ENCODE measurements around the gene NDUFV3.
"Not testable (repeated sequence)": the region's sequence is repeated elsewhere in the genome, so short reads cannot be mapped to it uniquely, and the experiment has no call there.

The NDUFV3 gene

DNA sequence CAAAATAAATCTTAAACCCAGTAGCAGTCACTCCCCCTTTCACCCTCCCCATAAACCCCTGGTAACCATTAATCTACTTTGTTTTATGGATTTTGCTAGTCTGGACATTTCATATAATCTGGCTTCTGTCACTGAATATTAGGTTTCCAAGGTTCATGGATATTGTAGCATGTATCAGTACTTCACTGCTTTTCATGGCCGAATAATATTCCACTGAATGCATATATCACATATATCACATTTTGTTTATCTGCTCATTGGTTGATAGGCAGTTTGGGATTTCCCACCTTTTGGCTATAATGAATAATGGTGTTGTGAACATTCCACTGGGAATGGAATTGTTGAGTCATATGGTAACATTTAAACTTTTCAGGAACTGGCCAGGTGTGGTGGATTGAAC lies 9.2 kb upstream of the NDUFV3 start:
- no peak for DNase-seq (ENCODE audit: low read depth in 2 of 2, low spot score in 1 of 2)

DNA sequence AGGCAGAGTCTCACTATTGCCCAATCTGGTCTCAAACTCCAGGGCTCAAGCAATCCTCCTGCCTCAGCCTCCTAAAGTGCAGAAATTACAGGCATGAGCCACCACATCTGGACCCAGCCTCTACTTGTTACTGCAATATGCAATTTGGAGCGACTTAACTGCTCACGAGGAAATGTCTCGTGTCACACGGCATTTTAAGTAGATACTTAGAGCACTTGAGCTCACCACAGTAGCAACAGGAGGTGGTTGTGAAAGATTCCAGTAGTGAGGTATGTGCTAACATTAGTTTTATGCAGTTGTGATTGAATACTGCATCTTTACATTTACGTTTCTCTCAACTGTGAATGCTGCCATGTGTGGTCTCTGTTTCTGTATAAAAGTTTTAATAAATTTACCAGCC lies 5.8 kb upstream of the NDUFV3 start:
- no peak for DNase-seq (ENCODE audit: low read depth in 2 of 2, low spot score in 1 of 2)

DNA sequence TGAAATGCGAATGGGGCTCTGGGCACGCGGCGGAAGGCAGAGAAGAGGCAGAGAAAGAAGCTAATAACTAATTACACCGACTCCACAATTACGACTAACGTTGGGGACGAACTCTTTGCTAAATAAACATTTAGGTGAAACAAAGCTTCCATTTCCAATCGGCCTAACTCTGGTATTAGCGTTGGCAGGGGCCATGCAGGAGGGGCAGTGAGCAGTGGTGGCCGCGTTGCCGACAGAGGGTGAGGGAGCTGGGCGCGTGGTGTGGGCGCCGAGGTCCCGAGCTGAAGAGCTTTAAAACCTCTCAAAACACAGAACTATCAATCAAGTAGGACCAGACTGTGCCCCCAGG lies 553 bp upstream of the NDUFV3 start:
- no peak for DNase-seq (ENCODE audit: low read depth in 2 of 2, low spot score in 1 of 2)

DNA sequence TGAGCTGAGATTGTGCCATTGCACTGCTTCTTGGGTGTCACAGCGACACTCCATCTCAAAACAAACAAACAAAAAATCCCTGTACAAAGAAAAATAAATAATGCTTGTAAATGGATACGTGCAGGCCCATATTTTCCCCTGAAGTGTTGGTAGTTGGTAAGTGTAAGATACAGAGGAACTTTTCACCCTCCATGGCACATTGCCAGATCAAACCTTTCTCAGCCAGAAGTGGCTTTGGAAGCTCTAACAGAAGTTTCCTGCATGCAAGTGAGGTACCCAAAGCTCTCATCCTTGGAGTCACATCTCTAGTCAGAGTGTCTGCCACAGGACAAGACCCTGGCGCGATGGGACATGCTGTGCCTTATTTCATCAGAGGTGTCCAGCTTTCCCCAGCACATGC lies 7.3 kb downstream of the NDUFV3 start:
- no peak for DNase-seq (ENCODE audit: low read depth in 2 of 2, low spot score in 1 of 2)

DNA sequence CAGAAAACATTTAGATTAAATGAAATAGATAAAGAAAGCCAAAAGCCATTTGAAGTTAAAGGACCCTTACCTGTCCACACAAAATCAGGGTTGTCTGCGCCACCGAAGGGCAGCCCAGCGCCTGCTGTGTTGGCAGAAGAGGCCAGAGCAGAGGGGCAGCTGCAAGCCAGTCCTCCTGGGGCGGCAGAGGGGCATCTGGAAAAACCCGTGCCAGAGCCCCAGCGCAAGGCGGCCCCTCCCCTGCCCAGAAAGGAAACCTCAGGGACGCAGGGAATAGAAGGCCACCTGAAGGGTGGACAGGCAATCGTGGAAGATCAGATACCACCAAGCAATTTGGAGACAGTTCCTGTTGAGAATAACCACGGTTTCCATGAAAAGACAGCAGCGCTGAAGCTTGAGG lies 10.7 kb downstream of the NDUFV3 start:
- DNase-seq (ENCODE audit: low read depth in 2 of 2, low spot score in 1 of 2), result no peak

DNA sequence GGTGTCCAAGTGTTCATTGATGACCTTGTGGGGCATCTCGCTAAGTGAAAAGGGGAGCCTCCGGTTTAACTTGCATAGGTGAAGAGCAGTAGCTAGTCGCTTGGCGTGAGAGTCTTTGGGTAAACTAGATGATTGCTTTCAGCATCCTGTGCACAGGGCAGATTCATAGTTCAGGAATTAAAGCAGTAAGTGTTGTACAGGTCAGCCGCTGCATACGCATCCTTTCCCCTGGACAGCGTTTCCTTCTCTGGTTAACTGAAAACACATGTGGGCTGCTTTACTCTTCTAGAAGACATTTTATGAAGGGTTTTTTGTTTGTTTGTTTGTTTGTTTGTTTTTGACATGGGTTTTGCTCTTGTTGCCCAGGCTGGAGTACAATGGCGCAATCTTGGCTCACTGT lies 12.1 kb downstream of the NDUFV3 start:
- no peak for DNase-seq (ENCODE audit: low read depth in 2 of 2, low spot score in 1 of 2)

DNA sequence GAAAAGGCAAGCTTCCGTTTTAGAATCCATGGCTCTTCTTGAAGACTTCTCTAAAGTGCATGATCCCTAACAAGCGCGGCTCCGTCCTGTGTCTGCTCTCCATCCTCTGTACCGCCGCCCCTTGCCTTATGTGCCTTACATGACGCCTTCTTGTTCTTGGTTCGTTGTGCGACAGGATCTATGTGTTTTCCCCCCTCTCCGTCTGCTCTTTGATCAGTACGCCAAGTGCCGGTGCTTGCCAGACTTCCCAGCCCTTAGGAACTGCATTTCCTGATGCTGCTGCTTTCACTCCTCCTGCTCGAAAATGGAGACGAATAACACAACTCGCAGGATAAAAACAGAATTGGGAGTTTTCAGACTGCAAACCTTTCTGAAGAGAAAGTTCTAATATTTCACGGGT lies 13.1 kb downstream of the NDUFV3 start:
- DNase-seq (ENCODE audit: low read depth in 2 of 2, low spot score in 1 of 2), result no peak

DNA sequence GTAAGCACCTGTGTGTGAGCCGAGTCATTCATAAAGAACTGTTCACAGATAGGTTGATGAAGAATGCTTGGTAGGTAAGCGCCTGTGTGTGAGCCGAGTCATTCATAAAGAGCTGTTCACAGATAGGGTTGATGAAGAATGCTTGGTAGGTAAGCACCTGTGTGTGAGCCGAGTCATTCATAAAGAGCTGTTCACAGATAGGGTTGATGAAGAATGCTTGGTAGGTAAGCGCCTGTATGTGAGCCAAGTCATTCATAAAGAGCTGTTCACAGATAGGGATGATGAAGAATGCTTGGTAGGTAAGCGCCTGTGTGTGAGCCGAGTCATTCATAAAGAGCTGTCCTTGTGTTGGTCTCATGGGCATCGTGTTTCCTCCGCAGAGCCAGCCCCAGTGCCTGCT lies 15.4 kb downstream of the NDUFV3 start:
- DNase-seq (ENCODE audit: low read depth in 2 of 2, low spot score in 1 of 2), result not testable (repeated sequence)

DNA sequence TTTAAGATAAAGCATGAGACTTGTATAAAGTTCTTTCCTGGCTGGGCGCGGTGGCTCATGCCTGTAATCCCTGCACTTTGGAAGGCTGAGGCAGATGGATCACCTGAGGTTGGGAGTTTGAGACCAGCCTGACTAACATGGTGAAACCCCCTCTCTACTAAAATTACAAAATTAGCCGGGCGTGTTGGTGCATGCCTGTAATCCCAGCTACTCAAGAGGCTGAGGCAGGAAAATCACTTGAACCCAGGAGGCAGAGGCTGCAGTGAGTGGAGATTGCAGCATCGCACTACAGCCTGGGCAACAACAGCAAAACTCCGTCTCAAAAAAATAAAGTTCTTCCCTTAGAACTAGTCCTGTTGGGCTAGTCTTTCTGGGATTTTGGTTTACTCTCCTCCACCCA lies 18.8 kb downstream of the NDUFV3 start:
- not testable (repeated sequence) for DNase-seq (ENCODE audit: low read depth in 2 of 2, low spot score in 1 of 2)

DNA sequence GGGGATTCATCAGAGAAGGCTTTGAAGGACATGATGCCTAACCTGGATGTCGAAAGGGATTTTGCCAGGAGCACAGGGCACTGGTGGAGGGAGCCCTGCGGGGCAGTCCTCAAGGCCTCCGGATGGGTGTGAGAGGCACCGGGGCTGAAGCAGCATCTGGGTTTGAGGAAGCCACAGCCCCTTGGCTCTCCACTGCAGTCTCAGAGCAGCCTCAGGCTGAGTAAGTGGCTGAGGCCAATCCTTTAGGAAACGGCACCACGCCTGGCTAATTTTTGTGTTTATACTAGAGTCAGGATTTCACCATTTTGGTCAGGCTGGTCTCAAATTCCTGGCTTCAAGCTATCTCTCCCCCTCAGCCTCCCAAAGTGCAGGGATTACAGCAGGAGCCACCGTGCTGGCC lies 20.4 kb downstream of the NDUFV3 start:
- no peak for DNase-seq (ENCODE audit: low read depth in 2 of 2, low spot score in 1 of 2)

DNA sequence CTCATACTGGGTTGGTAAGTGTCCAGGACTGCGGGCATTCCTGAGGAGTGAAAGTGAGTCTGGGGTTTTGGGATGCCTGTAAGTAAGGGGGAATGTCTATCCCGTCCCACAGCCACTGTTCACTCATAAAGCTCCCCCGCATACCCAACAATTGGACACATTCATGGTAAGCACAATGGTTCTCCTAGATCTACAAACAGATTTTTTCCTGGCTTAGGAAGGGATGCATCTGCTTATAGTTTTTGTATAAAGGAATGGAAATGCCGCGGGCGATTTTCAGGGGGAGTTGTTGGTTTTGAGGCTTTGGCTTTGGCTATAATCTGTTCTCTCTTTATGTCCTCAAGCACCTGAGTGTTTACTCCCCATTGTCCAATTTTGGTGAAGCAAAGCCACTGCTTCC lies 25.2 kb downstream of the NDUFV3 start:
- DNase-seq (ENCODE audit: low read depth in 2 of 2, low spot score in 1 of 2), result no peak

DNA sequence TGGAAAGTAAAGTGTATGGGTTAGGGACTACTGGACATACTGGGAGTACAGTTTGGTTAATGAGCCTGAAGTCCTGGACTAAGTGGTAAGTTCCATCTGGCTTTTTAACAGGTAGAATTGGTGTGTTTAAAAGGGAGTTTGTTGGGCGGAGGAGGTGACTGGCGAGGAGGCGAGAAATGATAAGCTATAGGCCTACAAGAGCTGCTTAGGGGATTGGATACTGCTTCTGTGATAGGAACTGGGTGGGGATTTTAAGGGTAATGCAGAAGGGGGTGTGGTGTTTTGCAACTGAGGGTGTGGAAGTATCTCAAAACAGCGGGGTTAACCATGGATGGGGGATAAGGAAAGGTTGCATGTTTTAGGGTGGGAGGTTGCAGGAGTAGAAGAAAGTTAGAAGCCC lies 28.8 kb downstream of the NDUFV3 start:
- DNase-seq (ENCODE audit: low read depth in 2 of 2, low spot score in 1 of 2), result no peak

DNA sequence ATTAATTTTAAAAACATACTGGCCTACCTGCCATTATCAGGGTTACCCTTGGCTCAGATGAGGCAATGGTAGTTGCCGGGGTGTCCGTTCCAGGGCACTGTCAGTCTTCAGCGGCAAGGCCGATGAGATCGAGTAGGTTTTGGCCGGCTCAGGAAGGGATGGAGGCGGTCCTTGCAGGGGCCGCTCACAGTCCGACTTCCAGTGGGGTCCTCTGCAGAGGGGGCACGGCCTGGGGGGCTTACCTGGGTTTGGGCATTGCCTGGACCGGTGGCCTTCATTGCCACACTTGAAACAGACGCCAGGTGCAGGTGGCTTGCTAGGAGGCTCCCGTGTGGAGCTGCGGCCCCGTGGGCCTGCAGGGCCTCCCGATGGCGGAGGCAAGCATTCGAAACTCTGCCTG lies 29.8 kb downstream of the NDUFV3 start:
- DNase-seq (ENCODE audit: low read depth in 2 of 2, low spot score in 1 of 2), result no peak

DNA sequence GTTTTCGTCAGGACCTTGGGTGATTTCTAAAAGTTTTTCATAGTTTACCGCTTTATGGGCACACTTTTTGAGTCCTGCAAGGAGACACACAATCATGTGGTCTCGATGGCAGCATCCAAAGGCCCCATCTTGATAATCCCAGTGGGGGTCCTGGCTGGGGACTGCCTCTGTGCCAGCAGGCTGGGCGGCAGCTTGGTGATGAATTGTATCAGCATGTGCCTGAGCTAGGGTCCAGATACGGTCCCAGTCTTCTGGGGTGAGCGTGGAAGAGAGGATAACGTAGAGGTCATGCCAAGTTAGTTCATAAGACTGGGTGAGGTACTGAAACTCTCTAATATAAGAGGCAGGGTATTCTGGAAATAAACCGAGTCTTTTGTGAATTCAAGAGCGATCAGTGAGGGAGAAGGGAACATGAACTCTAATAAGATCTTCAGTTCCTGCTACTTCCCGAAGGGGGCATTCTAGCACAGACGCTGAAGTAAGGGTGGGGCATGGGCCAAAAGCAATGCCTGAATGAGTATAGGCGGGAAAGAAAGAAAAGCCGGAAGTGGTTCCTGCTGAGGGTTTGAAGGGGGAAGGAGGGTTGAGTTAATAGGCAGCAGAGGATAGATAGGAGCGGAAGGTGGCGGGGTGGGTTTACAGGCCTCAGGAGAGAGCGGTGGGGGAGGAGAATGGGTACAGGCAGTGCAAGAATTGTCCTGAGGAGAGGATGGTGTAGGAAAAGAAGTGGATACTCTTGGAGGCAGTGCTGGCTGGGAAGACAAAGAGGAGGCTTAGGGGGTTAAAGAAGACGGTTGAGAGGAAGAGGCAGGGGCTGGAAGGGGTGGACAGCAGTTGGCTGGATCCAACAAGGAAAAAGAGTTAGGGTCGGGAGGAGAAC lies 30.7 kb downstream of the NDUFV3 start:
- peak; percentile 26 to 27 for DNase-seq (ENCODE audit: low read depth in 2 of 2, low spot score in 1 of 2)

DNA sequence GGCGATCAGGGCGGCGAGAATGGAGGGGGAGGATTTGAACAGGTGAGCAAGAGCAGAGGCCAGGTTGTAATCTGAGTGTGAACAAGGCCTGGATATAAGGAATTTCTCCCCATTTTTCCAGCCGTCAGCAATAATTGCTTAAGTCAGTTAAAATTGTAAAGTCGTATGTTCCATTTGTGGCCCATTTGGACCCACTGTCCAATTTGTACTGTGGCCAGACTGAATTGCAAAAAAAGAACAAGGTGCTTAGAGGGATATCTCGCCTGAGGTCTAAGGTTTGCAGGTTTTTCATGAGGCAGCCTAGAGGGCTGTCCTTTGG lies 31.3 kb downstream of the NDUFV3 start:
- DNase-seq (ENCODE audit: low read depth in 2 of 2, low spot score in 1 of 2), result no peak

DNA sequence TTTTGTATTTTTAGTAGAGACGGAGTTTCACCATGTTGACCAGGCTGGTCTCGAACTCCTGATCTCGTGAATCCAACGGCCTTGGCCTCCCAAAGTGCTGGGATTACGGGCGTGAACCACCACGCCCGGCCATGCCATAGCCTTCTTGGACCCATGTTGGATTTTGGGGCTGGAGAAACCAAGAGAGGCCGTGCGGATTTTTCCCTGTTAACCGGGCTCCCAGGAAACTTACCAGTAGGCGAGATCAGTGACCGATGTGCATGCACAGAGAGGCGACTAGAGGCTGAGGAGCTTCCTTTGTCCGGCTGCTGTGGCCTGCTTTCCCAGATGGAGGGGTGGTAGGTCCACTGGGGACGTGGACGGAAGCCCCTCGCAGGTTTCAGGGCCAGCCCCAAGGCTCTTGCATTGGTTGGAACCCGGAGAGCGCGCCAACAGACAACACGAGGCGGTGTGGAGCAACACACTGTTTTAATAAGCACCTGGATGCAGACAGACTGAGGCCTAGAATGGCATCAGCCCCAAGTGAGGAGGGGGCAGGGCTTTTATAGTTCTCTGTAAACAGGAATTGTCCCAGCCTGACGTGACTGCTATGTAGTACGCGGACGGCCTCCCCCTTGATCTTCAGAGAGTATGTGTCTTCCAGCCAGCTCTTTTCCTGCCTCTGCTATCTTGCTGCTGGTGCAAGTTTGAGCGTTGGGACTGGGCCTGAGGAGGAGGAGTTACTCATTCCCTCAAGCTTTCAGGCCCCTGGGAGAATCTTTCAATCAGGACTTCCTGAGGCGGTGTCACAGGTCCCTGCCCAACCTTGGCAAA lies 32.2 kb downstream of the NDUFV3 start, which contains the start of gene ERVH48-1:
Gene ERVH48-1 (minus strand): TSS at position 517 of the 813 bp plus-strand sequence. CDS start 6,624 bp downstream, outside the sequence.
- no peak for DNase-seq (ENCODE audit: low read depth in 2 of 2, low spot score in 1 of 2)

DNA sequence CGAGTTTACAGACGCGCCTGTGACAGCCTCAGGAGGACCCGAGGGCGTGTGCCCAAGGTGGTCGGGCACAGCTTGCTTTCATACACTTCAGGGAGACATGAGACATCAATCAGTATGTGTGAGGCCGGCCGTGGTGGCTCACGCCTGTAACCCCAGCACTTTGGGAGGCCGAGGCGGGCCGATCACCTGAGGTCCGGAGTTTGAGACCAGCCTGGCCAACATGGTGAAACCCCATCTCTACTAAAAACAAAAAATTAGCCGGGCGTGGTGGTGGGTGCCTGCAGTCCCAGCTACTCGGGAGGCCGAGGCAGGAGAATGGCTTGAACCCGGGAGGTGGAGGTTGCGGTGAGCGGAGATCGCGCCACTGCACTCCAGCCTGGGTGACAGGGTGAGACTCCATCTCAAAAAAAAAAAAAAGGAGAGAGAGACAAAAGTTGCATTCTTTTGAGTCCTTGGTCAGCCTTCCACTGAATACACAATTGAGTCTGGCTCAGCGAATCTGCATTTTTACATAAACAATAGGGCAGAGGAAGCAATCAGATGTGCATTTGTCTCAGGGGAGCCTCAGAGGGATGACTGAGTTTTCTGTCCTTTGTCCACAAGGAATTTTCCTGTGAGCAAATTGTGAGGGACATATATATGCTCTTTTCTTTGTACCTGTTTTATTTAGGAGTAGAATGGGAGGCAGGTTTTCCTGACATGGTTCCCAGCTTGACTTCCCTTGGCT lies 34.5 kb downstream of the NDUFV3 start:
- DNase-seq (ENCODE audit: low read depth in 2 of 2, low spot score in 1 of 2), result not testable (repeated sequence)

DNA sequence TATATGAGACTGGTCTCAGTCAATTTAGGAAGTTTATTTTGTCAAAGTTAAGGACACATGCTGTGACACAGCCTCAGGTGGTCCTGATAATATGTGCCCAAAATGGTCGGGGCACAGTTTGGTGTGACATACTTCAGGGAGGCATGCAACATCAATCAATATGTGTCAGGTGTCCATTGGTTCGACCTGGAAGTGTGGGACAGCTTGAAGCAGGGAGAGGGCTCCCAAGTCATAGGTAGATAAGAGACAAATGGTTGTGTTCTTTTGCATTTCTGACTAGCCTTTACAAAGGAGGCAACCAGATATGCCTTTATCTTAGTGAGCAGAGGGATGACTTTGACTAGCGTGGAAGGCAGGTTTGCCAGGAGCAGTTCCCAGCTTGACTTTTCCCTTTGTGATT lies 36.9 kb downstream of the NDUFV3 start:
- no peak for DNase-seq (ENCODE audit: low read depth in 2 of 2, low spot score in 1 of 2)

DNA sequence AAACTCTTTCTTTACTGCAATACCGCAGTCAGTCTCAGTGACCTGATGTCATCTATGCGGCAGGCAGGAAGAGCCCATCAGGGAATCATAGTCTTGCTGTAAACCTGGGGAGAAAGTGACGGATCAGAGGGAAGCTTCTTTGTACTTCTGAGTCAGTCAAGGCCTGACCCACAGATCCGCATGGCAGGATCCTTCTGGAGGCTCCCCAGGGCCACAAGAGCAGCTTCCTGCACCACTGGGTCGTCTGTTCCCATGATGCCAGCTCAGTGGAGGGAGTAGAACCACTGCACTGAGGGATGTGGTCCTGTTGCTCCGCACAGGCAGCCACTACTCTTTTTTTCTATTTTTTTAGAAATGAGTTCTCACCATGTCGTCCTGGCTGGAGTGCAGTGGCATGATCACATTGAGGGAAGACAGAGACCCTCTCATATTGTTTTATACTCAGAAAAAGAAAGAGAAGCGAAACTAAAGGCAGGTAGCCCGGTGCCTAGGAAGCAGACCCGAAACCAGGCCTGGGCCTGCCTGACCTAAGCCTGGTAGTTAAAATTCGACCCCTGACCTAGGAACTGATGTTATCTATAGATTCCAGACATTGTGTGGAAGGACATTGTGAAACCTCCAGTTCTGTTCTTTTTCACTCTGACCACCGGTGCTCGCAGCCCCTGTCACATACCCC lies 38.6 kb downstream of the NDUFV3 start:
- DNase-seq (ENCODE audit: low read depth in 2 of 2, low spot score in 1 of 2), result no peak

DNA sequence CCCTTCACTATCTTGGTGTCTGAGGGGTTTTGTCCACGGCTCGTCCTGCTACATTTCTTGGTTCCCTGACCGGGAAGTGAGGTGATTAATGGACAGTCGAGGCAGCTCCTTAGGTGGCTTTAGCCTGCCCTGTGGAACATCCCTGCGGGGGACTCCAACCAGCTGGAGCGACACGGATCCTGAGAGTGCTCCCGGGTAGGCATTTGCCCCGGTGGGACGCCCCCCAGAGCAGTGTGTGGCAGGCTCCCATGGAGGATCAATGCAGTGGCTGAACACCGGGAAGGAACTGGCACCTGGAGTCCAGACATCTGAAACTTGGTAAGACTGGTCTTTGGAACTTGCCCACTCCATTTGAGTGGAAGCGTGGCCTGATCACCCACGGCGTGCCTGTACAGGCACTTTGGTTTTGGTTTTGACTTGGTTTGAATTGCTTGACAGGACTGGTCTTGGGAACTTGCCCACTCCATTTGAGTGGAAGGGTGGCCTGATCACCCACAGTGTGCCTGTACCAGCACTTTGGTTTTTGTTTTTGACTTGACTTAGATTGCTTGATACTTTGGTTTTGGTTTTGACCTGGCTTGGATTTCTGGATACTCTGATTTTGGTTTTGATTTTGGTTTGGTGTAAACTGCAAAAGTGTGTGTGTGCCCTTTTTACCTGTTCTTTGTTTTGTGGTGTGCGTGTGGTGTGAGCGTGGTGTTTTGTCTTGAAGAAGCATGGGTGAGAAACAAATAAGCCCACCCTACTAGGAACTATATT lies 39.4 kb downstream of the NDUFV3 start:
- DNase-seq (ENCODE audit: low read depth in 2 of 2, low spot score in 1 of 2), result not testable (repeated sequence)

Data from stimulated activated CD8-positive, alpha-beta memory T cell treated with anti-CD3 and anti-CD28 coated beads, Interleukin-4, amount 100 ng/mL, for 4 hours (primary cell).